Smooth muscle cell (in vitro differentiated cells): ENCODE results near the gene SLC7A14. TPM values are rescaled to one million over a fixed set of nuclear protein-coding genes. Genes with fewer than 3 reads are reported as not detected.

ENCODE experiments used
- DNase-seq: peaks from one replicate; lab custom pipeline; 2025; ENCODE audit not compliant: unreplicated experiment; lab: John Stamatoyannopoulos, UW
- H2AFZ ChIP-seq: fragments of 200-600 bp; sonication (generic); 2 replicates; pipeline ENCODE4 v1.6.0; 2016; ENCODE audit warnings: antibody characterized with exemption, low read depth, mild to moderate bottlenecking
- H3F3A ChIP-seq: fragments of 200-600 bp; sonication (generic); 2 replicates; pipeline ENCODE4 v1.6.0; 2017; ENCODE audit warnings: antibody characterized with exemption, low read depth
- H3K27ac ChIP-seq: fragments of 200-600 bp; sonication (generic); 2 replicates; pipeline ENCODE4 v1.5.1; 2016; ENCODE audit warnings: low read depth, mild to moderate bottlenecking
- H3K27me3 ChIP-seq: fragments of 200-600 bp; sonication (generic); 2 replicates; pipeline ENCODE4 v1.6.1; 2016; ENCODE audit warnings: low read depth, mild to moderate bottlenecking
- H3K36me3 ChIP-seq: fragments of 200-600 bp; sonication (generic); 2 replicates; pipeline ENCODE4 v1.5.1; 2016; ENCODE audit warnings: low read depth
- H3K4me1 ChIP-seq: fragments of 200-600 bp; sonication (generic); 2 replicates; pipeline ENCODE4 v1.5.1; 2016; ENCODE audit warnings: low read depth
- H3K4me2 ChIP-seq: fragments of 200-600 bp; sonication (generic); 2 replicates; pipeline ENCODE4 v1.6.0; 2016; ENCODE audit warnings: mild to moderate bottlenecking
- H3K4me3 ChIP-seq: fragments of 200-600 bp; sonication (generic); 2 replicates; pipeline ENCODE4 v1.5.1; 2016; ENCODE audit warnings: mild to moderate bottlenecking
- H3K79me2 ChIP-seq: fragments of 200-600 bp; sonication (generic); 2 replicates; pipeline ENCODE4 v1.6.0; 2016; ENCODE audit warnings: low read depth, mild to moderate bottlenecking
- H3K9ac ChIP-seq: fragments of 200-600 bp; sonication (generic); 2 replicates; pipeline ENCODE4 v1.6.0; 2016; ENCODE audit warnings: low read depth
- H3K9me3 ChIP-seq: fragments of 200-600 bp; sonication (generic); replicated peaks from 2 replicates; pipeline ENCODE4 v1.5.1; 2016; ENCODE audit warnings: low read depth
- H4K20me1 ChIP-seq: fragments of 200-600 bp; sonication (generic); 2 replicates; pipeline ENCODE4 v1.6.0; 2016; ENCODE audit warnings: low read depth
- CTCF ChIP-seq: fragments of 200-600 bp; sonication (generic); IDR thresholded peaks from 2 replicates; pipeline ENCODE4 v1.5.1; 2017; ENCODE audit warnings: borderline replicate concordance, mild to moderate bottlenecking, antibody characterized with exemption; ENCODE audit not compliant: insufficient read depth, poor library complexity, severe bottlenecking
- WGBS: methylation state at CpG from one replicate; pipeline ENCODE4 v1.1.7; 2016; ENCODE audit warnings: low lambda C conversion rate; 5-methylcytosine and 5-hydroxymethylcytosine counted together
- polyA plus RNA-seq: library from polyadenylated mRNA; unstranded; fragments of >200 nt; fragmentation: Nextera tagmentation; extraction: Ambion mirVana; gene quantifications from 2 replicates; pipeline ENCODE4 v1.2.1, GENCODE V29; 2016
- total RNA-seq: library from RNA; depleted of rRNA; stranded (reverse); fragments of >200 nt; gene quantifications from 2 replicates; pipeline ENCODE4 v1.2.3, GENCODE V29; 2014

Gene SLC7A14
- total and polyA plus RNA-seq, 2 experiments from 2014 or later: not detected

- no peaks in the 10 kb centered on the region for H3K27me3 ChIP-seq
- no peak overlapping the region for H3K9ac ChIP-seq
- no peak for DNase-seq
- no peaks in the 10 kb centered on the region for H3K36me3 ChIP-seq
- H3K9me3 ChIP-seq: no peaks in the 10 kb centered on the region
- H3K4me2 ChIP-seq: no peak overlapping the region
- no peaks in the 10 kb centered on the region for H4K20me1 ChIP-seq
- H3K4me3 ChIP-seq: no peak overlapping the region
- TF ChIP-seq CTCF: no peak
- H3K27ac ChIP-seq: no peak overlapping the region
- no peaks in the 10 kb centered on the region for H3K4me1 ChIP-seq
- WGBS: 70% methylated on average over 4 of the region's 4 CpGs
- H3K79me2 ChIP-seq: no peaks in the 10 kb centered on the region
- no peak overlapping the region for H2AFZ ChIP-seq
- H3F3A ChIP-seq: no peaks in the 10 kb centered on the region
Measured at GRCh38 chr3:170600005-170600624, 14.2 kb upstream of the SLC7A14 start.

GRCh38 chr3:170599091-170599490 is 13.2 kb upstream of the SLC7A14 start:
- no peaks in the 10 kb centered on the region for H3K9me3 ChIP-seq
- DNase-seq: no peak
- 97% methylated on average over 1 of the region's 1 CpG for WGBS
- no peaks in the 10 kb centered on the region for H3F3A ChIP-seq
- no peak for TF ChIP-seq CTCF
- no peak overlapping the region for H3K4me3 ChIP-seq
- no peaks in the 10 kb centered on the region for H3K79me2 ChIP-seq
- H3K4me1 ChIP-seq: no peaks in the 10 kb centered on the region
- no peaks in the 10 kb centered on the region for H3K36me3 ChIP-seq
- H3K27ac ChIP-seq: no peak overlapping the region
- H2AFZ ChIP-seq: no peak overlapping the region
- no peaks in the 10 kb centered on the region for H4K20me1 ChIP-seq
- peaks cover 5% of the 10 kb centered on the region for H3K27me3 ChIP-seq
- H3K4me2 ChIP-seq: no peak overlapping the region
- no peak overlapping the region for H3K9ac ChIP-seq

- no peaks in the 10 kb centered on the region for H3K36me3 ChIP-seq
- H3K27ac ChIP-seq: no peak overlapping the region
- H3K9me3 ChIP-seq: no peaks in the 10 kb centered on the region
- H3K4me2 ChIP-seq: no peak overlapping the region
- DNase-seq: no peak
- H3K79me2 ChIP-seq: no peaks in the 10 kb centered on the region
- no peaks in the 10 kb centered on the region for H3F3A ChIP-seq
- H3K4me1 ChIP-seq: no peaks in the 10 kb centered on the region
- peaks cover 8% of the 10 kb centered on the region for H3K27me3 ChIP-seq
- no peak for TF ChIP-seq CTCF
- no peak overlapping the region for H2AFZ ChIP-seq
- H4K20me1 ChIP-seq: no peaks in the 10 kb centered on the region
- no peak overlapping the region for H3K9ac ChIP-seq
- H3K4me3 ChIP-seq: no peak overlapping the region
Measured at GRCh38 chr3:170598091-170598502, 12.2 kb upstream of the SLC7A14 start.

- H3K79me2 ChIP-seq: no peaks in the 10 kb centered on the region
Measured at GRCh38 chr3:170594528-170594927, 8.7 kb upstream of the SLC7A14 start.

More at GRCh38 chr3:170594528-170594927, 8.7 kb upstream of the SLC7A14 start:
- no peak for TF ChIP-seq CTCF
- Histone ChIP-seq H2AFZ (no peak overlapping the region), H3K4me1 (no peaks in the 10 kb centered on the region), H3K4me2 (no peak overlapping the region), H3K9ac (no peak overlapping the region), H3K4me3 (no peak overlapping the region), H3K36me3 (no peaks in the 10 kb centered on the region), H3K27ac (no peak overlapping the region), H3K27me3 (peaks cover 23% of the 10 kb centered on the region), H4K20me1 (no peaks in the 10 kb centered on the region), H3F3A (no peaks in the 10 kb centered on the region), H3K9me3 (no peaks in the 10 kb centered on the region)
- no peak for DNase-seq
